ENCODE data around the gene HIRIP3.

The HIRIP3 gene

DNA sequence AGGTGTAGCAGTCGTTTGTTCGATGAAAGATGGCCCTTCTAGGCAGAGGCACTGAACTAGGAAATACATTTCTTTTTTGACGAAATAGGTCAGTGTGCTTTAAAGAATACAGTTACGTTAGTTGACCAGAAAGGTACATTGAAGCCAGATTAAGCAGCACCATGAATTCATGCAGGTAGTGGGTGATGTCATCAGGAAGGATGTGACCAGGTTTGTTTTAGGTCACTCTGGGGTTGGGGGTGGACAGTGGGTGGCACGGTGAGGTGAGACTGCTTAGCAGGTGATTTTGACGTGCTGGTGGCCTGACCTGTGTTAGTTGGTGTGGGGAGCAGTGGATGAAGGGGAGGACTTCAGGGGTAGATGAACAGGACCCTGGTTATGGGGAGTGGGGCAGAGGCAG lies 4.2 kb upstream of the HIRIP3 start:
- no peak for TF ChIP-seq EGR1 (IDR thresholded peaks at IDR 0.05)
- no peak for TF ChIP-seq USF1 (IDR thresholded peaks at IDR 0.05)
- TF ChIP-seq YY1 (IDR thresholded peaks at IDR 0.05; ENCODE audit: low read depth), result no peak
- TF ChIP-seq TEAD4 (IDR thresholded peaks at IDR 0.05), result no peak
- TF ChIP-seq, protein P1, sequence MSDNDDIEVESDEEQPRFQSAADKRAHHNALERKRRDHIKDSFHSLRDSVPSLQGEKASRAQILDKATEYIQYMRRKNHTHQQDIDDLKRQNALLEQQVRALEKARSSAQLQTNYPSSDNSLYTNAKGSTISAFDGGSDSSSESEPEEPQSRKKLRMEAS (IDR thresholded peaks at IDR 0.05), result no peak
- TF ChIP-seq ZBTB7A (IDR thresholded peaks at IDR 0.05; ENCODE audit: low read depth), result no peak
- TF ChIP-seq, protein P2, sequence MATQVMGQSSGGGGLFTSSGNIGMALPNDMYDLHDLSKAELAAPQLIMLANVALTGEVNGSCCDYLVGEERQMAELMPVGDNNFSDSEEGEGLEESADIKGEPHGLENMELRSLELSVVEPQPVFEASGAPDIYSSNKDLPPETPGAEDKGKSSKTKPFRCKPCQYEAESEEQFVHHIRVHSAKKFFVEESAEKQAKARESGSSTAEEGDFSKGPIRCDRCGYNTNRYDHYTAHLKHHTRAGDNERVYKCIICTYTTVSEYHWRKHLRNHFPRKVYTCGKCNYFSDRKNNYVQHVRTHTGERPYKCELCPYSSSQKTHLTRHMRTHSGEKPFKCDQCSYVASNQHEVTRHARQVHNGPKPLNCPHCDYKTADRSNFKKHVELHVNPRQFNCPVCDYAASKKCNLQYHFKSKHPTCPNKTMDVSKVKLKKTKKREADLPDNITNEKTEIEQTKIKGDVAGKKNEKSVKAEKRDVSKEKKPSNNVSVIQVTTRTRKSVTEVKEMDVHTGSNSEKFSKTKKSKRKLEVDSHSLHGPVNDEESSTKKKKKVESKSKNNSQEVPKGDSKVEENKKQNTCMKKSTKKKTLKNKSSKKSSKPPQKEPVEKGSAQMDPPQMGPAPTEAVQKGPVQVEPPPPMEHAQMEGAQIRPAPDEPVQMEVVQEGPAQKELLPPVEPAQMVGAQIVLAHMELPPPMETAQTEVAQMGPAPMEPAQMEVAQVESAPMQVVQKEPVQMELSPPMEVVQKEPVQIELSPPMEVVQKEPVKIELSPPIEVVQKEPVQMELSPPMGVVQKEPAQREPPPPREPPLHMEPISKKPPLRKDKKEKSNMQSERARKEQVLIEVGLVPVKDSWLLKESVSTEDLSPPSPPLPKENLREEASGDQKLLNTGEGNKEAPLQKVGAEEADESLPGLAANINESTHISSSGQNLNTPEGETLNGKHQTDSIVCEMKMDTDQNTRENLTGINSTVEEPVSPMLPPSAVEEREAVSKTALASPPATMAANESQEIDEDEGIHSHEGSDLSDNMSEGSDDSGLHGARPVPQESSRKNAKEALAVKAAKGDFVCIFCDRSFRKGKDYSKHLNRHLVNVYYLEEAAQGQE (IDR thresholded peaks at IDR 0.05; ENCODE audit: low read depth), result no peak
- TF ChIP-seq FOXM1 (IDR thresholded peaks at IDR 0.05; ENCODE audit: borderline replicate concordance, low read depth), result no peak
- no peak for TF ChIP-seq NFIC (IDR thresholded peaks at IDR 0.05)
- TF ChIP-seq EP300 (IDR thresholded peaks at IDR 0.05; ENCODE audit: borderline replicate concordance), result no peak
- TF ChIP-seq RAD21 (IDR thresholded peaks at IDR 0.05; ENCODE audit: low read depth), result no peak
- TF ChIP-seq CREB1 (IDR thresholded peaks at IDR 0.05; ENCODE audit: low read depth), result no peak
- TF ChIP-seq TCF12 (IDR thresholded peaks at IDR 0.05; ENCODE audit: low read depth), result no peak
- TF ChIP-seq CEBPB (IDR thresholded peaks at IDR 0.05), result no peak
- TF ChIP-seq TAF1 (IDR thresholded peaks at IDR 0.05; ENCODE audit: low read depth), result no peak

DNA sequence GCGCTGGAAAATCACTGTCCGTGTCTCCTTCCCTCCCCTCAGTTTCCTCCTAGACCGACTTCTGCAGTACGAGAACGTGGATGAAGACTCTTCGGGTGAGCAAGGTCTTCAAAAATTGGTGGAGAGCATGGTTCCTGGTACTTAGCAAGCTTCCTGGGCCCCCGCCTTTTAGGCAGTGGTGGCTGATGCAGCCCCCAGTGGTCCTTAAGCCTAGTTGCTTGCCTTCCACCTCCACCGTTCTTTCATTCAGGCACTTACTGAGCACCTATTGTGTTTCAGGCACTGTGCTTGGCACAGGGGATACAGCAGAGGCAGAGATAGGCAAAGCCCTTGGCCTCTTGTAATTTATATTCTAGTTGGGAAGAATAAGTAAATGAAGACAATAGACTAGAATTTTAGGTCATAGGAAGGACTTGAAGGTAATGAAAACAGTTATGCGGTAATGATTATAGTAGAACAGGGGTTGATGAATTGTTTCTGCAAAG lies 1.4 kb upstream of the HIRIP3 start:
- TF ChIP-seq USF1 (IDR thresholded peaks at IDR 0.05), result no peak

GRCh38 chr16:29995911-29996765 lies 721 bp upstream of the HIRIP3 start, which contains the start of gene INO80E:
Gene INO80E (plus strand): TSS chr16:29996241. CDS start chr16:29996311, 70 bp downstream.
- TF ChIP-seq FOXM1 (IDR thresholded peaks at IDR 0.05; ENCODE audit: borderline replicate concordance, low read depth) (0 out of 2 replicates have a peak, but pooled peaks have one; percentile 19), EGR1 (IDR thresholded peaks at IDR 0.05) (peak; percentile 74), EP300 (IDR thresholded peaks at IDR 0.05; ENCODE audit: borderline replicate concordance) (no peak; the same call in 1 of the 2 replicates), YY1 (IDR thresholded peaks at IDR 0.05; ENCODE audit: low read depth) (peak; percentile 95), TAF1 (IDR thresholded peaks at IDR 0.05; ENCODE audit: low read depth) (peak; percentile 94), NFIC (IDR thresholded peaks at IDR 0.05) (no peak; the same call in 1 of the 2 replicates), CREB1 (IDR thresholded peaks at IDR 0.05; ENCODE audit: low read depth) (peak; percentile 91), USF1 (IDR thresholded peaks at IDR 0.05) (peak; percentile 8; the same call in 1 of the 2 replicates), CEBPB (IDR thresholded peaks at IDR 0.05) (peak; percentile 19; the same call in 1 of the 2 replicates), TCF12 (IDR thresholded peaks at IDR 0.05; ENCODE audit: low read depth) (peak; percentile 30; the same call in 1 of the 2 replicates), ZBTB7A (IDR thresholded peaks at IDR 0.05; ENCODE audit: low read depth) (no peak; the same call in 1 of the 2 replicates)

GRCh38 chr16:29994600-29995323 lies 655 bp downstream of the HIRIP3 start:
- TF ChIP-seq RAD21 (IDR thresholded peaks at IDR 0.05; ENCODE audit: low read depth) (no peak), TAF1 (IDR thresholded peaks at IDR 0.05; ENCODE audit: low read depth) (no peak), ZBTB7A (IDR thresholded peaks at IDR 0.05; ENCODE audit: low read depth) (no peak), YY1 (IDR thresholded peaks at IDR 0.05; ENCODE audit: low read depth) (no peak), CREB1 (IDR thresholded peaks at IDR 0.05; ENCODE audit: low read depth) (no peak), USF1 (IDR thresholded peaks at IDR 0.05) (no peak), NFIC (IDR thresholded peaks at IDR 0.05) (no peak), TEAD4 (IDR thresholded peaks at IDR 0.05) (no peak), CEBPB (IDR thresholded peaks at IDR 0.05) (no peak), EP300 (IDR thresholded peaks at IDR 0.05; ENCODE audit: borderline replicate concordance) (no peak), FOXM1 (IDR thresholded peaks at IDR 0.05; ENCODE audit: borderline replicate concordance, low read depth) (no peak), EGR1 (IDR thresholded peaks at IDR 0.05) (no peak), TCF12 (IDR thresholded peaks at IDR 0.05; ENCODE audit: low read depth) (no peak)
- TF ChIP-seq, protein P2 (IDR thresholded peaks at IDR 0.05; ENCODE audit: low read depth), result no peak
- TF ChIP-seq, protein P1 (IDR thresholded peaks at IDR 0.05), result no peak
